ENCODE results near the gene FNDC5. TPM values are rescaled to one million over a fixed set of nuclear protein-coding genes. Genes with fewer than 3 reads are reported as not detected.

FNDC5 gene
- total RNA-seq, 3 donors from 2014 or later (not counting 1 experiment from before 2014, with no cell fraction given) = 0.36 TPM; not detected in 2

DNA sequence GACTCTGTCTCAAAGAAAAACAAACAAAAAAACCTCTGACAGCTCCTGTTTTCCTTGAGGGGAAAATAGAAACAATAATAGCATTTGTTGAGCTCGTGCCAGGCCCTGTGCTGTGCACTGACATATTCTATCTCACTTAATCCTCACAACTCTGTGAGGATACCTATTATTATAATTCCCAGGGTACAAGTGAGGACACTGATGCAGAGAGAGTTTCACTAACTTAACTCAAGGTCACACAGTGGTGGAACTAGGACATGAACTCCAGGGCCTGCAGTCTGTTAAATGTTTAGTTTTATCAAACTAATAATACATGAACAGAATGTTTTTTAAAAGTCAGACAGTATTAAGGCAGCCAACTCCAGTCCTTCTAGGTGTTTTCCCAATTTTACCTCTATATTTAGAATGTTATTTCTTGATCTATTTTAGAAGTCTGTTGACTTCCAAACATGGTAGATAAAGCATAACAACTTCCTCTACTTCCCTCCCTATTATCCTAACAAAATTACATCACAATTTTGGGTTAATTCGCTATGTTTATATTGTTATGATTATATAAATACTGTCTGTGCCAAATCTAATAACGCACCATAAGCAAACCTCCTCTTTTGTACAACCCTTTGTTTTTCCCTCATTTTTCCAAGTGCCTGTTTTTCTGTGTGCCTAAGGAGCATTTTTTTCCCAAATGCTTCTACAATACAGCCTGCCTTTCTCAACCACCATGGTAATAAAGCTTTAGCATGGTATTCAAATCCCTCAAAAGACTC is 4.9 kb downstream of the FNDC5 start:
- peaks cover 10 to 14% of the 10 kb centered on the region in 2 donors for H3K27me3 Mint-ChIP-seq (ENCODE audit: low read depth in 2 of 2)
- no peaks in the 10 kb centered on the region for H3K9me3 Mint-ChIP-seq
- Histone ChIP-seq H3K36me3 (ENCODE audit: control insufficient read depth, insufficient read depth, low read length) (peaks cover 19% of the 10 kb centered on the region), H3K4me1 (ENCODE audit: control insufficient read depth, insufficient read depth, low read length) (peaks cover 7% of the 10 kb centered on the region), H3K9me3 (ENCODE audit: control insufficient read depth, insufficient read depth, low read length) (no peaks in the 10 kb centered on the region), H3K27me3 (ENCODE audit: control insufficient read depth, insufficient read depth, low read length) (peaks cover 8% of the 10 kb centered on the region), H3K4me3 (ENCODE audit: low read length) (no peak overlapping the region), H3K27ac (ENCODE audit: low read length) (no peak overlapping the region)
- H3K27ac Mint-ChIP-seq = no peak overlapping the region
- H3K4me3 Mint-ChIP-seq = no peak overlapping the region
- TF ChIP-seq, protein P1, sequence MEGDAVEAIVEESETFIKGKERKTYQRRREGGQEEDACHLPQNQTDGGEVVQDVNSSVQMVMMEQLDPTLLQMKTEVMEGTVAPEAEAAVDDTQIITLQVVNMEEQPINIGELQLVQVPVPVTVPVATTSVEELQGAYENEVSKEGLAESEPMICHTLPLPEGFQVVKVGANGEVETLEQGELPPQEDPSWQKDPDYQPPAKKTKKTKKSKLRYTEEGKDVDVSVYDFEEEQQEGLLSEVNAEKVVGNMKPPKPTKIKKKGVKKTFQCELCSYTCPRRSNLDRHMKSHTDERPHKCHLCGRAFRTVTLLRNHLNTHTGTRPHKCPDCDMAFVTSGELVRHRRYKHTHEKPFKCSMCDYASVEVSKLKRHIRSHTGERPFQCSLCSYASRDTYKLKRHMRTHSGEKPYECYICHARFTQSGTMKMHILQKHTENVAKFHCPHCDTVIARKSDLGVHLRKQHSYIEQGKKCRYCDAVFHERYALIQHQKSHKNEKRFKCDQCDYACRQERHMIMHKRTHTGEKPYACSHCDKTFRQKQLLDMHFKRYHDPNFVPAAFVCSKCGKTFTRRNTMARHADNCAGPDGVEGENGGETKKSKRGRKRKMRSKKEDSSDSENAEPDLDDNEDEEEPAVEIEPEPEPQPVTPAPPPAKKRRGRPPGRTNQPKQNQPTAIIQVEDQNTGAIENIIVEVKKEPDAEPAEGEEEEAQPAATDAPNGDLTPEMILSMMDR (IDR thresholded peaks at IDR 0.05) = no peak
- ATAC-seq (no peak), DNase-seq (no peak)
- WGBS (ENCODE audit: insufficient coverage) = 100% methylated on average over 2 of the region's 3 CpGs
- intact Hi-C loops (cut with micrococcal nuclease) = no loop called here
- peaks cover 6 to 15% of the 10 kb centered on the region in 2 donors for H3K4me1 Mint-ChIP-seq
- peaks cover 12% of the 10 kb centered on the region for H3K36me3 Mint-ChIP-seq

- TF ChIP-seq, protein P1 (IDR thresholded peaks at IDR 0.05) = no peak
- ATAC-seq (no peak), DNase-seq (no peak)
- peaks cover under 1% of the 10 kb centered on the region for H3K27me3 ChIP-seq (ENCODE audit: control insufficient read depth, insufficient read depth, low read length)
- H3K4me3 Mint-ChIP-seq = no peak overlapping the region
- WGBS (ENCODE audit: insufficient coverage) = 96% methylated on average over 8 of the region's 8 CpGs
- no peak overlapping the region for H3K27ac ChIP-seq (ENCODE audit: low read length)
- H3K36me3 Mint-ChIP-seq = peaks cover 12% of the 10 kb centered on the region
- peaks cover 20% of the 10 kb centered on the region for H3K36me3 ChIP-seq (ENCODE audit: control insufficient read depth, insufficient read depth, low read length)
- H3K4me3 ChIP-seq (ENCODE audit: low read length) = no peak overlapping the region
- intact Hi-C loops (cut with micrococcal nuclease) = no loop called here
- no peaks in the 10 kb centered on the region for H3K9me3 ChIP-seq (ENCODE audit: control insufficient read depth, insufficient read depth, low read length)
- no peaks in the 10 kb centered on the region for H3K4me1 ChIP-seq (ENCODE audit: control insufficient read depth, insufficient read depth, low read length)
- peaks cover 5 to 6% of the 10 kb centered on the region in 2 donors for H3K4me1 Mint-ChIP-seq
- H3K27me3 Mint-ChIP-seq (ENCODE audit: low read depth in 2 of 2) = peaks cover 6 to 7% of the 10 kb centered on the region in 2 donors
- no peak overlapping the region for H3K27ac Mint-ChIP-seq
- no peaks in the 10 kb centered on the region for H3K9me3 Mint-ChIP-seq
These were observed 6.2 kb downstream of the FNDC5 start for GRCh38 chr1:32864375-32865019.

- Mint-ChIP-seq H3K27me3 (ENCODE audit: low read depth in 2 of 2) (peaks cover 0 to 1% of the 10 kb centered on the region in 2 donors), H3K36me3 (peaks cover 12% of the 10 kb centered on the region), H3K27ac (peak overlapping the region in 1 of 2 donors; percentile 50), H3K4me1 (peaks cover 0 to 6% of the 10 kb centered on the region in 2 donors), H3K4me3 (no peak overlapping the region), H3K9me3 (no peaks in the 10 kb centered on the region)
- Histone ChIP-seq H3K27me3 (ENCODE audit: control insufficient read depth, insufficient read depth, low read length) (no peaks in the 10 kb centered on the region), H3K4me3 (ENCODE audit: low read length) (no peak overlapping the region), H3K27ac (ENCODE audit: low read length) (no peak overlapping the region), H3K9me3 (ENCODE audit: control insufficient read depth, insufficient read depth, low read length) (no peaks in the 10 kb centered on the region), H3K36me3 (ENCODE audit: control insufficient read depth, insufficient read depth, low read length) (peaks cover 24% of the 10 kb centered on the region), H3K4me1 (ENCODE audit: control insufficient read depth, insufficient read depth, low read length) (no peaks in the 10 kb centered on the region)
- DNase-seq = no peak
- TF ChIP-seq, protein P1 (IDR thresholded peaks at IDR 0.05) = no peak
- WGBS (ENCODE audit: insufficient coverage) = 100% methylated on average over 1 of the region's 1 CpG
- intact Hi-C loops (cut with micrococcal nuclease) = no loop called here
- ATAC-seq = no peak
These were observed 6.8 kb downstream of the FNDC5 start for GRCh38 chr1:32863881-32864245.

Measured in natural killer cell (primary cell).